ENCODE data around the gene SIM1. TPM values are rescaled to one million over a fixed set of nuclear protein-coding genes. Genes with fewer than 3 reads are reported as not detected.

Gene SIM1
- total RNA-seq, 4 donors from 2014 or later: not detected

- whole genome bisulfite sequencing, 2 donors (ENCODE audit: low coverage in 1 of 2): 9 to 19% methylated on average over 14 of the region's 14 CpGs
- intact Hi-C loops (cut with DNase I; ENCODE audit: low total_unique reads) (no loop called here), in situ Hi-C loops (cut with MboI; ENCODE audit: low pct_ligation_motif_present in 1 of 4, low pct_unique_long_range_greater_than_20kb in 1 of 4, low sequenced_read_pairs in 3 of 4) (no loop called here)
- no peaks in the 10 kb centered on the region for H3K36me3 ChIP-seq
- no peak overlapping the region for H3K4me3 ChIP-seq
- H3K4me1 ChIP-seq: peaks cover 0 to 20% (median 4%) of the 10 kb centered on the region in 4 donors
- H3K27ac ChIP-seq: no peak overlapping the region
- no peaks in the 10 kb centered on the region for H3K9me3 ChIP-seq
- no peak for DNase-seq
- H3K27me3 ChIP-seq: peaks cover 99% of the 10 kb centered on the region
- no peak for TF ChIP-seq CTCF (IDR thresholded peaks at IDR 0.05)
- no peak for TF ChIP-seq POLR2AphosphoS5 (IDR thresholded peaks at IDR 0.05)
- no peak for TF ChIP-seq POLR2A (IDR thresholded peaks at IDR 0.05)
- TF ChIP-seq EP300 (IDR thresholded peaks at IDR 0.05; ENCODE audit: low read depth): no peak
Observed at GRCh38 chr6:100454551-100455229, 10.0 kb downstream of the SIM1 start.

- in situ Hi-C loops (cut with MboI; ENCODE audit: low pct_ligation_motif_present in 1 of 4, low pct_unique_long_range_greater_than_20kb in 1 of 4, low sequenced_read_pairs in 3 of 4): no loop called here
- H3K27ac ChIP-seq: no peak overlapping the region
- H3K4me3 ChIP-seq: no peak overlapping the region
- no peak for TF ChIP-seq POLR2A (IDR thresholded peaks at IDR 0.05)
- TF ChIP-seq CTCF (IDR thresholded peaks at IDR 0.05): no peak
- TF ChIP-seq POLR2AphosphoS5 (IDR thresholded peaks at IDR 0.05): no peak
- no peak for TF ChIP-seq EP300 (IDR thresholded peaks at IDR 0.05; ENCODE audit: low read depth)
- H3K4me1 ChIP-seq: peaks cover 0 to 20% (median 4%) of the 10 kb centered on the region in 4 donors
- H3K36me3 ChIP-seq: no peaks in the 10 kb centered on the region
- 18 to 21% methylated on average over 10 to 36 of the region's 36 CpGs for WGBS, 2 donors (ENCODE audit: low coverage in 1 of 2)
- H3K9me3 ChIP-seq: no peaks in the 10 kb centered on the region
- intact Hi-C loops (cut with DNase I; ENCODE audit: low total_unique reads): no loop called here
- no peak for DNase-seq
- peaks cover 99% of the 10 kb centered on the region for H3K27me3 ChIP-seq
Observed at GRCh38 chr6:100453701-100454521, 10.8 kb downstream of the SIM1 start.

GRCh38 chr6:100452998-100453397 is 11.7 kb downstream of the SIM1 start:
- intact Hi-C loops (cut with DNase I; ENCODE audit: low total_unique reads) (no loop called here), in situ Hi-C loops (cut with MboI; ENCODE audit: low pct_ligation_motif_present in 1 of 4, low pct_unique_long_range_greater_than_20kb in 1 of 4, low sequenced_read_pairs in 3 of 4) (no loop called here)
- TF ChIP-seq CTCF (IDR thresholded peaks at IDR 0.05) (no peak), POLR2AphosphoS5 (IDR thresholded peaks at IDR 0.05) (no peak), POLR2A (IDR thresholded peaks at IDR 0.05) (no peak), EP300 (IDR thresholded peaks at IDR 0.05; ENCODE audit: low read depth) (no peak)
- no peak for DNase-seq
- H3K27ac ChIP-seq: no peak overlapping the region
- WGBS, 2 donors (ENCODE audit: low coverage in 1 of 2): 0 to 42% methylated on average over 2 to 3 of the region's 3 CpGs
- H3K9me3 ChIP-seq: no peaks in the 10 kb centered on the region
- peaks cover 0 to 15% (median 4%) of the 10 kb centered on the region in 4 donors for H3K4me1 ChIP-seq
- no peaks in the 10 kb centered on the region for H3K36me3 ChIP-seq
- peaks cover 99% of the 10 kb centered on the region for H3K27me3 ChIP-seq
- no peak overlapping the region for H3K4me3 ChIP-seq

GRCh38 chr6:100451577-100451976 is 13.1 kb downstream of the SIM1 start:
- intact Hi-C loops (cut with DNase I; ENCODE audit: low total_unique reads): no loop called here
- H3K4me1 ChIP-seq: peaks cover 0 to 24% (median 12%) of the 10 kb centered on the region in 4 donors
- H3K27ac ChIP-seq: no peak overlapping the region
- peaks cover 99% of the 10 kb centered on the region for H3K27me3 ChIP-seq
- H3K36me3 ChIP-seq: no peaks in the 10 kb centered on the region
- TF ChIP-seq POLR2AphosphoS5 (IDR thresholded peaks at IDR 0.05) (no peak), POLR2A (IDR thresholded peaks at IDR 0.05) (no peak), EP300 (IDR thresholded peaks at IDR 0.05; ENCODE audit: low read depth) (no peak), CTCF (IDR thresholded peaks at IDR 0.05) (no peak)
- WGBS, 2 donors (ENCODE audit: low coverage in 1 of 2): 63 to 78% methylated on average over 1 of the region's 1 CpG
- H3K9me3 ChIP-seq: no peaks in the 10 kb centered on the region
- DNase-seq: no peak
- H3K4me3 ChIP-seq: no peak overlapping the region
- in situ Hi-C loops (cut with MboI; ENCODE audit: low pct_ligation_motif_present in 1 of 4, low pct_unique_long_range_greater_than_20kb in 1 of 4, low sequenced_read_pairs in 3 of 4): no loop called here

Measured in transverse colon (tissue), 4 donors.